K562 (cell line): ENCODE measurements around the gene AKT1. TPM values are rescaled to one million over a fixed set of nuclear protein-coding genes. Genes with fewer than 3 reads are reported as not detected.
A peak's percentile ranks its signal among the peaks of the same experiment; 100 is the strongest.

Experiments used
- ATAC-seq: fragments of 200-7000 bp; cut with Tn5 transposase; 3 replicates; pipeline ENCODE4 v1.9.1; 2020; ENCODE audit warnings: moderate library complexity
- BruUV-seq: library from RNA; stranded (reverse); fragments of 400-500 nt; replicated peaks from 2 replicates; lab custom pipeline; 2021; lab: Mats Ljungman, UMichigan
- CTCF ChIA-PET: fragments of 300-600 bp; formaldehyde crosslinking; extraction: SDS; loops from one replicate; lab custom pipeline; 2021; ENCODE audit warnings: low intra/inter-chr PET ratio; lab: Yijun Ruan, JAX
- POLR2A ChIA-PET: fragments of 300-600, 350-650 bp; sonication (Branson Sonifier 250); formaldehyde crosslinking; extraction: SDS; loops from one replicate; lab custom pipeline; 2021; ENCODE audit warnings: antibody characterized with exemption, inconsistent platforms; lab: Yijun Ruan, JAX
- DNase-seq, 4 experiments: peaks; one replicate each; pipeline versions ENCODE4 v3.0.0 to v3.0.0-alpha.2; 2011 to 2018; ENCODE audit warnings: low spot score in 3 of 4, mixed read lengths in 3 of 4; ENCODE audit errors: extremely low read depth in 1 of 4
- FAIRE-seq: peaks from 2 replicates; lab custom pipeline; 2011; peaks lifted over from hg19 to GRCh38; lab: Jason Lieb, UNC
- H2AFZ ChIP-seq: 2 replicates; pipeline ENCODE4 v1.6.0; 2011; ENCODE audit warnings: low read depth, low read length, control low read depth, inconsistent platforms
- H3K27ac ChIP-seq: fragments of 200-600 bp; 3 replicates; pipeline ENCODE4 v1.8.0; 2011; ENCODE audit warnings: low read depth, mild to moderate bottlenecking, control low read depth, inconsistent platforms, low read length, moderate library complexity, mixed read lengths; ENCODE audit errors: extremely low read depth
- H3K27me3 ChIP-seq, 2 experiments: fragments of 300-600 bp in 1 of 2; 2 replicates in 1 of 2; 3 replicates in 1 of 2; pipeline versions ENCODE4 v1.6.0 to v1.8.0; 2011; ENCODE audit warnings: inconsistent platforms in 2 of 2, low read length in 2 of 2, mild to moderate bottlenecking in 1 of 2, mixed read lengths in 1 of 2, moderate library complexity in 1 of 2; ENCODE audit not compliant: control insufficient read depth in 2 of 2, insufficient read depth in 2 of 2
- H3K36me3 ChIP-seq: fragments of 300-600 bp; 3 replicates; pipeline ENCODE4 v1.8.0; 2011; ENCODE audit warnings: mild to moderate bottlenecking, low read length, inconsistent platforms; ENCODE audit not compliant: control insufficient read depth, insufficient read depth
- H3K4me1 ChIP-seq, 2 experiments: fragments of 200-600 bp in 1 of 2; replicated peaks in 1 of 2; 2 replicates in 1 of 2; 3 replicates in 1 of 2; pipeline versions ENCODE4 v1.5.1 to v1.8.0; 2011; ENCODE audit warnings: inconsistent platforms in 2 of 2, low read length in 2 of 2, mild to moderate bottlenecking in 1 of 2, mixed read lengths in 1 of 2, moderate library complexity in 1 of 2; ENCODE audit not compliant: control insufficient read depth in 2 of 2, insufficient read depth in 2 of 2
- H3K4me2 ChIP-seq: 2 replicates; pipeline ENCODE4 v1.6.1; 2011; ENCODE audit warnings: low read length, control low read depth, inconsistent platforms, mixed read lengths; ENCODE audit not compliant: insufficient read depth
- H3K4me3 ChIP-seq: fragments of 200-600 bp; sonication (generic), shearing (Covaris generic); 2 replicates; pipeline ENCODE4 v1.5.1; 2016; ENCODE audit warnings: control low read depth, inconsistent platforms
- H3K79me2 ChIP-seq: fragments of 200-600 bp; 3 replicates; pipeline ENCODE4 v1.8.0; 2011; ENCODE audit warnings: low read length, inconsistent platforms; ENCODE audit not compliant: control insufficient read depth, insufficient read depth
- H3K9ac ChIP-seq, 2 experiments: 2 replicates each; pipeline versions ENCODE4 v1.6.0 to v1.6.1; 2011; ENCODE audit warnings: low read depth in 2 of 2, low read length in 2 of 2, control low read depth in 1 of 2, inconsistent platforms in 1 of 2, mild to moderate bottlenecking in 1 of 2, mixed read lengths in 1 of 2; ENCODE audit not compliant: insufficient read depth in 1 of 2
- H3K9me1 ChIP-seq: one replicate; pipeline ENCODE4 v1.6.0; 2011; ENCODE audit warnings: inconsistent platforms, mild to moderate bottlenecking, low read length, moderate library complexity; ENCODE audit not compliant: control insufficient read depth, insufficient read depth
- H3K9me3 ChIP-seq: replicated peaks from 2 replicates; pipeline ENCODE4 v1.5.1; 2011; ENCODE audit warnings: low read depth, low read length, inconsistent platforms; ENCODE audit not compliant: control insufficient read depth, insufficient read depth
- H4K20me1 ChIP-seq: replicated peaks from 2 replicates; pipeline ENCODE4 v1.6.1; 2011; ENCODE audit warnings: low read length, inconsistent platforms, mixed read lengths; ENCODE audit not compliant: control insufficient read depth, insufficient read depth
- KDM1A ChIP-seq, 2 experiments: fragments of 450-650 bp; IDR thresholded peaks; 2 replicates each; pipeline ENCODE4 v1.6.1; 2016; ENCODE audit warnings: mild to moderate bottlenecking in 2 of 2
- POLR2G ChIP-seq: fragments of 200-400 bp; formaldehyde crosslinking; IDR thresholded peaks from 2 replicates; pipeline ENCODE4 v1.6.1; 2017; ENCODE audit warnings: low read depth, mild to moderate bottlenecking, antibody characterized with exemption, low read length, moderate library complexity
- ZNF77 ChIP-seq: fragments of 250-450 bp; sonication (Bioruptor Pico); IDR thresholded peaks from 2 replicates; pipeline ENCODE4 v1.5.0; 2020
- WGBS: fragments of 100-300 bp; shearing (Covaris generic); methylation state at CpG from one replicate; pipeline ENCODE4 v1.1.6; 2016; ENCODE audit warnings: low coverage, mixed read lengths; ENCODE audit not compliant: insufficient coverage; ENCODE audit errors: missing lambda C conversion rate; 5-methylcytosine and 5-hydroxymethylcytosine counted together
- in situ Hi-C: fragments of 300-500 bp; cut with MboI; formaldehyde crosslinking; loops from 4 replicates; pipeline ENCODE4 v1.15.0; 2018; ENCODE audit warnings: inconsistent platforms, mixed read lengths
- intact Hi-C: fragments of 100-400 bp; cut with micrococcal nuclease; formaldehyde crosslinking; loops from 2 replicates; pipeline ENCODE4 v1.14.2; 2022
- polyA plus RNA-seq, 8 experiments: library from polyadenylated mRNA; depleted of rRNA in 4 of 8; stranded (reverse) in 5 of 8; unstranded in 3 of 8; fragments of >200 nt; fragmentation: Nextera tagmentation in 2 of 8; fragmentation: Illumina TruSeq in 1 of 8; extraction: Ambion mirVana in 2 of 8; extraction: Trizol in 1 of 8; gene quantifications; 2 replicates each; pipeline versions ENCODE4 v1.2.1 to v1.2.3, GENCODE V29; 2011 to 2014; ENCODE audit warnings: inconsistent platforms in 1 of 8, missing spikeins in 1 of 8
- total RNA-seq, 7 experiments: library from RNA; depleted of rRNA in 6 of 7; stranded (reverse); fragments of >200 nt in 6 of 7; fragmentation: Illumina TruSeq in 2 of 7; extraction: Trizol in 2 of 7; gene quantifications; 2 replicates each; pipeline versions ENCODE4 v1.2.1 to v1.2.3, GENCODE V29; 2011 to 2021; ENCODE audit warnings: low replicate concordance in 1 of 7

AKT1 gene
- total and polyA plus RNA-seq, 9 of the 15 experiments (the other 6 are each of a cell fraction or from before 2014, with no cell fraction given), result 0.49 to 132 (median 75.1) TPM

- POLR2A ChIA-PET, result interaction anchor here (0.5 to 1.3 kb wide), 3 partner anchors 9 to 860 kb away, joined by 3 to 4 read pairs (median 4); no protein-coding TSS in a partner anchor
- Histone ChIP-seq H3K9me3 (no peaks in the 10 kb centered on the region), H3K36me3 (no peaks in the 10 kb centered on the region), H3K79me2 (no peaks in the 10 kb centered on the region), H3K27me3 (no peaks in the 10 kb centered on the region), H2AFZ (no peak overlapping the region), H3K9me1 (no peaks in the 10 kb centered on the region), H3K4me3 (no peak overlapping the region), H3K9ac (no peak overlapping the region; a peak in 2 of 4 replicates), H4K20me1 (no peaks in the 10 kb centered on the region), H3K27ac (no peak overlapping the region), H3K4me1 (peaks cover 0 to 45% of the 10 kb centered on the region in 2 experiments; a peak in 2 of 5 replicates), H3K4me2 (no peak overlapping the region)
- no peak for DNase-seq
- no peak for TF ChIP-seq KDM1A (IDR thresholded peaks at IDR 0.05)
- WGBS, result 50% methylated on average over 13 of the region's 18 CpGs
- FAIRE-seq, result no peak
- CTCF ChIA-PET, result no interaction called here
- no peak for ATAC-seq
- intact Hi-C loops, result no loop called here
- in situ Hi-C loops, result no loop called here
- BruUV-seq, result no TSS peak
Measured at GRCh38 chr14:104738375-104739019, 57.1 kb downstream of the AKT1 start.

DNA sequence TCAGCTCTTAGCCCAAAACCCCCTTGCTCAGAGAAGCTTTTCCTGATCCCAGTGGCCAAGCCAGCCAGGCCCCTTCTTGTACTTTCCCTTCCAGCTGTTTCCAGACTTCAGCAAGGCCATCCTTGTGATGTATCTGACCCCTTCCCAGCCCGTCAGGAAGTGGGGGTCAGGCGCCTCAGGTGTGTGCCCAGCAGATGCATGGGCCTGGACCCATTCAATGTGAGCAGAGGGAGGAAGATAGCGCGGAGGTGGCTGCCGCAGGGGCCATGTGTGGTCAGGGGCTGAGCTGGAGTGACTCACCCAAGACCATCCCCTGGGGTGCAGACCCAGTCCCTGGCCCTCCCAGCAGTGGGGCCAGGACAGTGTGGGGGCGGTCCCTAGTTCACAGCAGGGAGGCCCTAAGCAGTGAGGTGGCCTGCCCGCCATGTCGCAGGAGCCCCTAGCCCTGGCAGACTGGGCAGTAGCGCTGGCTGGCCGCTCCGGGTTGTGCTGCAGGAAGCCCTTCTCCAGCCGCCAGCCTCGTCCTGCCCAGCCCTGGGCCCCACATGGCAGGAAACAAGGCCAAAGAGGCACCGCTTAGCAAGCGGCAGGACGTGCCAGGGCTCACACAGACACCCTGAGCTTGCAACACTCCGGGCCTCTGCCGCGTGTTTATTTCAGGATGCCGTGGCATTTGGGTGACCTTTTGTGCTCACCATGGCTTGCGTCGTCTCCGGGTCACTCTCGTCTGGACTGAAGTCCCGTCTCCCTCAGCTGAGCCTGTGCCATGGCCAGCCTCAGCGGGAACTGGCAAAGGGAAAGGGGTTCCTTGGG, 59.5 kb downstream of the AKT1 start:
- no peaks in the 10 kb centered on the region for H3K36me3 ChIP-seq
- ATAC-seq (no peak), FAIRE-seq (no peak), DNase-seq (no peak)
- CTCF ChIA-PET, result no interaction called here
- peaks cover 0 to 53% of the 10 kb centered on the region in 2 experiments; a peak in 3 of 5 replicates for H3K4me1 ChIP-seq
- H4K20me1 ChIP-seq, result no peaks in the 10 kb centered on the region; the same call in 1 of the 2 replicates
- H3K27me3 ChIP-seq, result no peaks in the 10 kb centered on the region
- H2AFZ ChIP-seq, result peak overlapping the region; percentile 6; the same call in 1 of the 2 replicates
- intact Hi-C loops (no loop called here), in situ Hi-C loops (no loop called here)
- POLR2A ChIA-PET, result interaction anchor here (0.5 to 1.1 kb wide), 3 partner anchors 14 to 285 kb away, joined by 3 to 4 read pairs (median 4); partner anchors contain the start of gene CDCA4
- TF ChIP-seq ZNF77 (CRISPR knock-in tag), result no peak
- peak; percentile 53; the same call in 1 of the 2 replicates for TF ChIP-seq POLR2G
- H3K4me3 ChIP-seq, result no peak overlapping the region
- no peak overlapping the region for H3K27ac ChIP-seq
- no peaks in the 10 kb centered on the region for H3K79me2 ChIP-seq
- no peaks in the 10 kb centered on the region for H3K9me3 ChIP-seq
- H3K4me2 ChIP-seq, result no peak overlapping the region
- WGBS, result 77% methylated on average over 13 of the region's 26 CpGs
- BruUV-seq, result no TSS peak
- peak overlapping the region in 1 of 2 experiments; percentile 10; a peak in 1 of 4 replicates for H3K9ac ChIP-seq
- no peaks in the 10 kb centered on the region for H3K9me1 ChIP-seq
